Mesodermal cell (in vitro differentiated cells): ENCODE measurements around the gene PET100. TPM values are rescaled to one million over a fixed set of nuclear protein-coding genes. Genes with fewer than 3 reads are reported as not detected.
A peak's percentile ranks its signal among the peaks of the same experiment; 100 is the strongest.

ENCODE experiments used
- H3K27ac ChIP-seq: 2 replicates; pipeline ENCODE4 v1.7.0; 2013; ENCODE audit warnings: mild to moderate bottlenecking, low read depth, low read length, moderate library complexity; ENCODE audit not compliant: severe bottlenecking
- H3K36me3 ChIP-seq: 2 replicates; pipeline ENCODE4 v1.7.1; 2013; ENCODE audit warnings: mild to moderate bottlenecking, low read length, moderate library complexity; ENCODE audit not compliant: control insufficient read depth, insufficient read depth
- H3K4me1 ChIP-seq: one replicate; pipeline ENCODE4 v1.7.1; 2013; ENCODE audit warnings: mild to moderate bottlenecking, low read length; ENCODE audit not compliant: insufficient read depth, control insufficient read depth, poor library complexity, severe bottlenecking
- H3K4me3 ChIP-seq: 2 replicates; pipeline ENCODE4 v1.7.0; 2013; ENCODE audit warnings: low read length, control low read depth, mild to moderate bottlenecking; ENCODE audit not compliant: insufficient read depth, poor library complexity, severe bottlenecking; ENCODE audit errors: extremely low read depth
- H3K9me3 ChIP-seq: 2 replicates; pipeline ENCODE4 v1.7.1; 2013; ENCODE audit warnings: mild to moderate bottlenecking, low read length, moderate library complexity; ENCODE audit not compliant: control insufficient read depth
- WGBS, 2 experiments: methylation state at CpG; one replicate each; pipeline ENCODE4 v1.1.5; 2013; ENCODE audit warnings: missing lambda C conversion rate in 2 of 2; ENCODE audit not compliant: insufficient coverage in 2 of 2; 5-methylcytosine and 5-hydroxymethylcytosine counted together
- polyA plus RNA-seq, 2 experiments: library from polyadenylated mRNA; stranded (reverse); fragments of 50-300 nt; gene quantifications; one replicate each; pipeline ENCODE4 v1.2.3, GENCODE V29; 2013

Gene PET100, protein sequence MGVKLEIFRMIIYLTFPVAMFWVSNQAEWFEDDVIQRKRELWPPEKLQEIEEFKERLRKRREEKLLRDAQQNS
- polyA plus RNA-seq (2013, experiment 1 of 2) = 93.9 TPM
- 82.2 TPM for polyA plus RNA-seq (2013, experiment 2 of 2)

DNA sequence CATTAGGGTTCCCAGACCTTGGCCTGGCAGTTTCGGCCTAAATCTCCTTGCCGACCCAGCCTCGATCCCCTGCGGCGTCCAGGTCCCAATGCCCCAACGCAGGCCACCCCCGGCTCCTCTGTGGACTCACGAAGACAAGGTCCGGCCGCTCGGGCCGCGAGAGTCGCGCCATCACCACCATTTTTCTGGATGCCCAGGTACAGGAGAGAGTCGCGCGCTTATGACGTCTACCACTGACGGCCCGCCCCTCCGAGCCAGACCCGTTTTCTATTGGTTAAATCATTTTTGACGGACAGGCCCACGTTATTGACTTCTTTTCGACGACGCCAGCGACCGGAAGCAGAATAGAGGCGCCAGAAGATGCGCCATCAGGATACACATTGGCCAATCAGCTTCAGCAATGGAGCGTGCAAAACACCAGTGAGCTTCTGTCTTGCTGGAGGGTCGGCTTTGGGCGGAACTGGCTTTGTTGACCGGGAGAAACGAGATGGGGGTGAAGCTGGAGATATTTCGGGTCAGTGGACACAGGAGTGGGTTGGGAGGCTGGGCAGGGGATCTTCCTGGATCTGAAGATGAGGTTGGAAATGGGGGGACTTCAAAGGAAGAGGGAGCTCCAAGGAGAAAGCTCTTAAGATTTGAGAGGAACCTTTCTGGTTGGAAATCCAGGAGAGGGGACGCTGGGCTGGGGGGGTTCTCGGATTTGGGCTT lies at the start of gene PET100, which contains the start of gene XAB2:
TSS of gene PET100 (plus strand) at position 447 of the 708 bp plus-strand sequence. CDS start at position 488, 41 bp downstream.
TSS of gene XAB2 (minus strand) at position 199 of the 708 bp plus-strand sequence. CDS start at position 181, 18 bp downstream.
- peaks cover 40% of the 10 kb centered on the region for H3K36me3 ChIP-seq
- no peaks in the 10 kb centered on the region for H3K9me3 ChIP-seq
- peak within 1 kb of the TSS; percentile 86 for H3K27ac ChIP-seq
- 0 to 1% methylated on average over 40 of the region's 40 CpGs for WGBS, 2 experiments
- peaks cover 15% of the 10 kb centered on the region for H3K4me1 ChIP-seq
- peak within 1 kb of the TSS; percentile 99 for H3K4me3 ChIP-seq

DNA sequence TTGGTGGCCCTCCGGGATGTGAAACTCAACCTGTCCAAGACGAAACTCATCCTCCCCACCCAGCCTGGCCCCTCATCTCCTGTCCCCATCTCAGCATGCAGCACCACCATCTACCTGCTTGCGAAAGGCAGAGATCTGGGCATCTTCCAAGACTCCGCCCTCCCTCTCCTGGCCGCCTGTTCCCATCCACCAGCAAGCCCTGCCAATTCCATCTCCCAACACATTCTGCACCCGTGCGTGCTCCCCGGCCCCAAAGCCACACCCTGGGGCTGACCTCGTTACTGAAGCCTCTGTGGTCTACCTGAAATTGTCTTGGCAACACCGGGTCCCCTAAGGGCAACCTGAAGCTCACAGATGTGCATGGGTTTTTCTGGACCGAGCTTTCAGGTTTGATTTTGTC lies 47.1 kb upstream of the PET100 start:
- Histone ChIP-seq H3K9me3 (no peaks in the 10 kb centered on the region), H3K4me1 (no peaks in the 10 kb centered on the region), H3K4me3 (no peak overlapping the region), H3K27ac (no peak overlapping the region), H3K36me3 (no peaks in the 10 kb centered on the region)
- WGBS, 2 experiments = 75% methylated on average over 8 to 11 of the region's 11 CpGs

DNA sequence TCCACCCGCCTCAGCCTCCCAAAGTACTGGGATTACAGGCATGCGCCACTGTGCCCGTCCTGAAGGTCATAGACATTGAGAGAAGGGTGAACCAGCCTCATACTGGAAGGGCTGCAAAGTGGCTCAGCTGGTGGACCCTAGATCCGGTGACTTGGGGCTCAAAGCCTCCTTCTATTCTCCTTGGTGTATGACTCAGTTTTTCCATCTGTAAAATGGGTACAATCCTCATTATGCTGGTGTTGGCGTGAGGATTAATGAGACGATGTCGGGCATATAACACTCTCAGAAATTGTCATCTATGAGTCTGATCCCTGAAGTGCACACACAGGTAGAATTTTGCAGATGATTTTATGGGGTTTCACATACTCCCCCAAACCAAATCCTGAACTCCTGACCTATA lies 39.8 kb upstream of the PET100 start:
- 87 to 94% methylated on average over 4 to 6 of the region's 7 CpGs for WGBS, 2 experiments
- Histone ChIP-seq H3K9me3 (no peaks in the 10 kb centered on the region), H3K4me3 (no peak overlapping the region), H3K36me3 (no peaks in the 10 kb centered on the region), H3K4me1 (no peaks in the 10 kb centered on the region), H3K27ac (no peak overlapping the region)

DNA sequence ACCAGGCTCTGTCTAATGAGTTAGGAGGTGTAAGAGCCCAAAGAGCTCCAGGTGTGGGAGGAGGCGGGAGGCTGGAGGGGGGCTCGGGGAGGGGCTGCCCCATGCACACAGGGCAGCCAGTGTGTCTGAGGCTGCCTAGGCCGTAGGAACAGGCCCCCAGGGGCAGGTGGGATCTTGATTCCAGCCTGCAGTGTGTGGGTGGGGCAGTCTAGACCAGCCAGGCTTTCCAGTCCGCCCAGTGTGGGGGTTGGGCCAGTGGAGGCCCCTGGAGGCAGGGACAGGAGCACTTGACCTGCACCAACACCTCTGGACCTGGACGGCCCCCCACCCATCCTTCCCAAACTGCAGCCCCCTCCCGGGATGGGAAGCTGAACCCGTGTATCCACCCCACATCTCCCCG lies 39.3 kb upstream of the PET100 start:
- 67 to 72% methylated on average over 4 to 7 of the region's 8 CpGs for WGBS, 2 experiments
- H3K4me3 ChIP-seq = no peak overlapping the region

DNA sequence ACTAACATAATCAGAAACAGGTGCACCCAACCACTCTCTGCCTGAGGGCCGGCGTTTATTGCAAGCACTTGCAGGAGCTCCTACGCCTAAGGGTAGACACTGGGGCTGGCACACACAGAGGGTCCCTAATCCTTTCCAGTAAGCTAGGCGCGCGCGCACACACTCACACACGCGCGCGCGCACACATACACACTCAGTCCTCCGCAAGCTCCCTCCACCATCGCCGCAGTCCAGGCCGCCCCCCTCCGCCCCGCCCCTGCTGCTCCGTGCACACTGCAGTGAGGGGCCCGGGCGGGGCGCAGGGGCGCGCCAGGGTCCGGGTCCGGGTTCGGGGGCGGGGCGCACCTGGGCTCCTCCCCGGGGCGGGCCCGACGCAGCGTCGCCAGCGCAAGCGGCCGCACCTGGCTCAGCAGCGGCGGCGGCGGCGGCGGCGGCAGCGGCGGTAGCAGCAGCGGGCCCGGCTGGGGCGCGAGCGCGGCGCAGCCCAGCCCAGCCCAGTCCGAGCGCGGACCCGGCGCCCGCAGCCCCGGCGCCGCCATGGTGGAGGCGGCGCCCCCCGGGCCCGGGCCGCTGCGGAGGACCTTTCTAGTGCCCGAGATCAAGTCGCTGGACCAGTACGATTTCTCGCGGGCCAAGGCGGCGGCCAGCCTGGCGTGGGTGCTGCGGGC lies 34.0 kb upstream of the PET100 start, which contains the start of gene CAMSAP3:
TSS of gene CAMSAP3 (plus strand) at position 398 of the 668 bp plus-strand sequence. CDS start at position 538, 140 bp downstream.
- no peaks in the 10 kb centered on the region for H3K4me1 ChIP-seq
- 0 to 1% methylated on average over 40 to 52 of the region's 78 CpGs for WGBS, 2 experiments
- peak within 1 kb of the TSS; percentile 35 for H3K4me3 ChIP-seq
- no peaks in the 10 kb centered on the region for H3K9me3 ChIP-seq
- no peak within 1 kb of the TSS for H3K27ac ChIP-seq
- H3K36me3 ChIP-seq = no peaks in the 10 kb centered on the region

More for the DNA sequence above, 39.3 kb upstream of the PET100 start:
- no peaks in the 10 kb centered on the region for H3K4me1 ChIP-seq
- H3K27ac ChIP-seq = no peak overlapping the region
- H3K9me3 ChIP-seq = no peaks in the 10 kb centered on the region
- H3K36me3 ChIP-seq = no peaks in the 10 kb centered on the region

DNA sequence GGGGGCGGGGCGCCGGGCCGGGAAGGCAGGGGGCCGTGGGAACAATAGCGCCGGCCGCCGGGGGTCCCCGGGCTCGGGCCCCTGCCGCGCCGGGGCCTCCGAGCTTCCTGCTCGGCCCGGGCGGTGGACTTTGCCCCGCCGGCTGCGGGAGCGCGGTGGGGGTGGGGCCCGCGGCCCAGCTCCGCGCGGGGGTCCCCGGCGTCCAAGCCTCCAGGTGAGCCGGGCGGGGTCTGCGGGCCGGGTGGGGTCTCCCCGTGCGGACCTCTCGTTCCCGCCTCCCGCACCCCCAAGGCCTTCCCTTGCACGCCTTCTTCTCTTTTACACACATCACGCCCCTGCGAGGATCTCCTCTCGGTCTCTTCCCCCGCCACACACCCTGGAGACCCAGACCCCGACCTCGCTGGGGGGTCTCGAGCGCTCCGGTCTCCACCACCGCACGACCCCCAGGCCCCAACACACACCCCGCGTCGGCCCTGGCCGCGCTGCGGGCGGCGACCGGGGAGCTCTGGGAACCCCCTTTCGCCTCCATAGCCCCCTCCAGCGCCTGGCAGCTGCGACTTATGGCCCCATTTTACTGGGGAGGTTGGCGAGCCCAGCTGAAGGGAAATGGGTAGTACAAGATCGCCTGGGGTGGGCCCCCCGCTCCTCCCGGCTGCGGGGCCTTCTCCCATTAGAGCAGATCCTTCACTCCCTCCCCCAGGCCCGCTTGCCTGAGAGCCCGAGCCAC lies 33.2 kb upstream of the PET100 start:
- 3 to 7% methylated on average over 42 to 52 of the region's 70 CpGs for WGBS, 2 experiments
- no peak overlapping the region for H3K27ac ChIP-seq
- H3K4me1 ChIP-seq = no peaks in the 10 kb centered on the region
- no peaks in the 10 kb centered on the region for H3K36me3 ChIP-seq
- no peaks in the 10 kb centered on the region for H3K9me3 ChIP-seq
- H3K4me3 ChIP-seq = peak overlapping the region; percentile 24

DNA sequence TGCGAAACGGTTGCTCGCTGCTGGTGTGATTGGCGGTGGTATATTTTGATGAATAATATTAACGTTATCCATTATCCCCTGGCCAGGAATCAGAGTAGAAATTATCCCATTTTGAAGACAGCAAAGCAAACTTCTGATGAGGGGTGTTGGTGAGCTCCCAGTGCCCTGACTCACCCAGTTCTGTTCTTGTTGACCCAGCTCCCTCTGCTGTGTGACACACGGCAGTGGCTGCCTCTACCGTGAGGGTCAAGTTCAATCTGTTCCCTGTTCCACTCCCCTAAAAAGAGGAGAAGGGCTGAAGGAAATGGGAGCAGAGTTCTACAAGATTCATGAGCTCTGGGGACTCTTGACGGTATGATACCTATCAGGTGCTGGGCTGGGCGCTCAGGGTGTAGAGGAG lies 31.9 kb upstream of the PET100 start:
- WGBS, 2 experiments = 56 to 64% methylated on average over 4 to 5 of the region's 9 CpGs
- Histone ChIP-seq H3K27ac (no peak overlapping the region), H3K9me3 (no peaks in the 10 kb centered on the region), H3K4me3 (no peak overlapping the region), H3K4me1 (no peaks in the 10 kb centered on the region), H3K36me3 (no peaks in the 10 kb centered on the region)

DNA sequence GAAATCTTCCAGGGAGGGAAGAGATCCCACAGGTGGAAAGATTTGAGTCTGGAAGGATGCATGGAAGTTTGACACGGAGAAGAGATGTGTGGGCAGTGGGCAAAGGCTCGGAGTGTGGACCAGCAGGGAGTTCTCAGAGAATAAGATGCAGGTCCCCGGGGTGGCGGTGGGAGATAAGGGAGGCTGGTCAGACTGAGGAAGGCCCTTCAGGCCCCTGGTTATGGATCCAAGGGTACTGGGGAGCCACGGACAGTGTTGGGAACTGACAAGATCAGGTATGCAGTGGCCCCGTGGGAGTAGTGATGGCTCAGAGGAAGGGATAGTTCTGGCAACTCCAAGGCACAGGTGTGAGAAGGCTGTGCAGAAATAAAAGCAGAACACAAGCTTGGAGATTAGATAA lies 31.4 kb upstream of the PET100 start:
- H3K9me3 ChIP-seq = no peaks in the 10 kb centered on the region
- H3K4me1 ChIP-seq = no peaks in the 10 kb centered on the region
- H3K27ac ChIP-seq = no peak overlapping the region
- H3K4me3 ChIP-seq = no peak overlapping the region
- H3K36me3 ChIP-seq = no peaks in the 10 kb centered on the region
- WGBS, 2 experiments = 73 to 85% methylated on average over 6 of the region's 6 CpGs

DNA sequence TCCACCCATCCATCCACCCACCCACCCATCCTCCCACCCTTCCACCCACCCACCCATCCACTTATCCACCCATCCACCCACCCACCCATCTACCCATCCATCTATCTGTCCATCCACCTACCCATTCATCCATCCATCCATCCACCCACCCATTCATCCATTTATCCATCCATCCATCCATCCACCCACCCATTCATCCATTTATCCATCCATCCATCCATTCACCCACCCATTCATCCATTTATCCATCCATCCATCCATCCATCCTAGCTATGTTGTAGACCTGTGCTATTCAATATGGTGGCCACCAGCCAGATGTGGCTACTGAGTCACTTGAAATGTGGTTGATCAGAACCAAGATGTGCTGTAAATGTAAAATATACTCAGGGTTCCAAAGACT lies 28.9 kb upstream of the PET100 start:
- no peaks in the 10 kb centered on the region for H3K9me3 ChIP-seq
- H3K4me1 ChIP-seq = no peaks in the 10 kb centered on the region
- no peak overlapping the region for H3K4me3 ChIP-seq
- H3K36me3 ChIP-seq = no peaks in the 10 kb centered on the region
- H3K27ac ChIP-seq = no peak overlapping the region

DNA sequence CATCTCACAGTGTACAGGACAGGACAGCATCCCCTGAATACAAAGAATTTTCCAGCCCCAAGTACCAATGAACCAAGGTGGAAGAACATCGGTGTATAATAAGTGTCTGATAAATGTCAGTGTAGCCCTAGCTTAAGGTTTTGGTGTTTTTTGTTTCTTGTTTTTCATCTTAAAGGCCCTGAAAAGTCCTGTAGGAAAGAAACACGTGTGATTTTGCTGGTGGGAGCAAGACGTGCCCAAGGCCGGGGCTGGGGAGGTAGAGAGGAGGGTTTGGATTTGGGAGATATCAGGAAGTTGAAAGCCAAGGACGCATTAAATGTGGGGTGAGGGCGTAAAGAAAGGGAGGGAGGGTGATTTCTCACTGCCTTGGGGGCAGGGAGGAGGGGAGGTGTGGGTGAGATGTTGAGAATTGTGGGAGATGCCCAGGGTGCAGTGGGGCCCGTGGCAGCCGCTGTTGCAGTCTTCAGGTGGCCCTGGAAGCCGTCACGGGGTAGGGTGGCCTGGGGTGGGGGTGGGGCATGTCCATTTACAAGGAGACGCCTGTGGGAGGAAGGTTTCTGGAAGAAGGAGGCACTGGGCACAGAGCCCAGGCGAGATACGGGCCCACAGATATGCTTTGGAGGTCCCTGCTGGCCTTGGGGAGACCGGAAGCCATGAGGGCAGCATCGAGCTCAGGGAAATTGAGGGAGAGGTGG lies 27.2 kb upstream of the PET100 start:
- 70 to 76% methylated on average over 13 of the region's 15 CpGs for WGBS, 2 experiments
- H3K27ac ChIP-seq = no peak overlapping the region

More for the DNA sequence above, 27.2 kb upstream of the PET100 start:
- no peaks in the 10 kb centered on the region for H3K36me3 ChIP-seq
- no peaks in the 10 kb centered on the region for H3K4me1 ChIP-seq
- no peaks in the 10 kb centered on the region for H3K9me3 ChIP-seq
- no peak overlapping the region for H3K4me3 ChIP-seq
